Karpas-422 (cell line): ENCODE data around the gene HCN4. TPM values are rescaled to one million over a fixed set of nuclear protein-coding genes. Genes with fewer than 3 reads are reported as not detected.
"Not testable (repeated sequence)": the region's sequence is repeated elsewhere in the genome, so short reads cannot be mapped to it uniquely, and the experiment has no call there.

Experiments used
- DNase-seq: peaks from one replicate; pipeline ENCODE4 v3.0.0-alpha.2; 2015
- H2AFZ ChIP-seq: fragments of 200-600 bp; sonication (generic); 2 replicates; pipeline ENCODE4 v1.6.1; 2014; ENCODE audit warnings: antibody characterized with exemption, low read length, mixed read lengths
- H3K27ac ChIP-seq: fragments of 200-600 bp; sonication (generic); 2 replicates; pipeline ENCODE4 v1.5.1; 2014; ENCODE audit warnings: mild to moderate bottlenecking, low read length, moderate library complexity
- H3K27me3 ChIP-seq: fragments of 200-600 bp; sonication (generic); 2 replicates; pipeline ENCODE4 v1.6.1; 2014; ENCODE audit warnings: low read length, mixed read lengths
- H3K36me3 ChIP-seq: fragments of 200-600 bp; sonication (generic); 2 replicates; pipeline ENCODE4 v1.6.1; 2014; ENCODE audit warnings: low read length, mixed read lengths; ENCODE audit not compliant: insufficient read depth
- H3K4me1 ChIP-seq: fragments of 200-600 bp; sonication (generic); 2 replicates; pipeline ENCODE4 v1.6.1; 2014; ENCODE audit warnings: mild to moderate bottlenecking, low read length, mixed read lengths
- H3K4me2 ChIP-seq: fragments of 200-600 bp; sonication (generic); 2 replicates; pipeline ENCODE4 v1.6.1; 2014; ENCODE audit warnings: low read length, low read depth, mild to moderate bottlenecking; ENCODE audit not compliant: poor library complexity, severe bottlenecking
- H3K4me3 ChIP-seq: fragments of 200-600 bp; sonication (generic); 2 replicates; pipeline ENCODE4 v1.5.1; 2014; ENCODE audit warnings: mild to moderate bottlenecking, antibody characterized with exemption, low read length, mixed read lengths
- H3K79me2 ChIP-seq: fragments of 200-600 bp; sonication (generic); 2 replicates; pipeline ENCODE4 v1.6.1; 2014; ENCODE audit warnings: mild to moderate bottlenecking, low read length, mixed read lengths
- H3K9ac ChIP-seq: fragments of 200-600 bp; sonication (generic); 2 replicates; pipeline ENCODE4 v1.6.0; 2014; ENCODE audit warnings: low read length
- H3K9me2 ChIP-seq: fragments of 200-600 bp; sonication (generic), shearing (Covaris generic); replicated peaks from 2 replicates; pipeline ENCODE4 v1.6.0; 2014; ENCODE audit warnings: mild to moderate bottlenecking, low read length, moderate library complexity; ENCODE audit not compliant: insufficient read depth
- H3K9me3 ChIP-seq: fragments of 300-700, 200-600 bp; sonication (generic); 2 replicates; pipeline ENCODE4 v1.6.1; 2014; ENCODE audit warnings: low read length, mixed read lengths
- H4K20me1 ChIP-seq: fragments of 200-600 bp; sonication (generic); 2 replicates; pipeline ENCODE4 v1.6.1; 2014; ENCODE audit warnings: mild to moderate bottlenecking, antibody characterized with exemption, low read length, low read depth; ENCODE audit not compliant: insufficient read depth
- total RNA-seq: library from RNA; depleted of rRNA; stranded (reverse); fragments of >200 nt; shearing (Covaris generic); gene quantifications from 2 replicates; pipeline ENCODE4 v1.2.3, GENCODE V29; 2014; ENCODE audit warnings: low replicate concordance; rRNA removed

HCN4 gene
- total RNA-seq = not detected in 2 replicates

DNA sequence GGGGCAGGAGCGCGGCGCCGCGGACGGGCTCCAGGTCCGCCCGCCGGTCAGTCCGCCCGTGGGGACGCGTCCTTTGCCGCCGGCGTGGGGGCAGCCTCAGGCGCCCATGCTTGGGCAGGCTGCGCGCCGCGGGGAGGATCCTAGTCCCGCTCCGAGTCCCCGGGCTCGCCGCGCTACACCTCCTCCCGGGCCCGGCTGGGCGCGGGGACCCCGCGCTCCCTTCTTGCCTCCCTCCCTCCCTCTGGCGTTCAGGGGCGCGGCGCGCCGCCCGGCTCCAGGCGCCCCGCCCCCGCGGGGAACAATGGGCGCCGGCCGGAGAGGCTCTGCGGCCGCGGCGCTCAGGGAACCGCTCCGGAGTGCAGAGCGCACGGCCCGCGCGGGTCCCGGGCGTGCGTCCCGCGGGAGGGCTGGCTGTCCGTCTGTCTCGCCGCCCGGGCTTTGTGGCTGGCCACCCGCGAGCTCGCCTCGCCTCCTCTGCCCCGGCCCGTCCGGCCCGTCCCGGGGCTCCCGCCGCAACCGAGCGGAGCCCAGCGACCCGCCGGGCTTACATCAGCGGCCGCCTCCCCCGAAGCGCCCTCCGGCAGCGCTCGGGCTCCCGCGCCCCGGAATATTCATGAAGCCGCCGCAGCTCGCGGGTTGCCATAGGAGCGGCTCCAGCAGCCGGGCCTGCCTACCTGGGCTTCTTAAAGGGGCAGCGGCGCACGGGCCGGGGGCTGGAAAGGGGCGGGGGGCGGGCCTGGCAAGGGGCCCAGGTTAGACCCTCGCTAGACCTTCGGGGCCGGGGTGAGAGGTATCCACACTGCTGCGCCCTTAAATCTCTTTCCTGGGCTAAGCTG, at the start of gene HCN4:
HCN4 (minus strand) TSS at position 658 of the 836 bp plus-strand sequence. CDS start 688 bp downstream, outside the sequence.
- DNase-seq = no peak
- H3K36me3 ChIP-seq = no peaks in the 10 kb centered on the region
- H3K9me2 ChIP-seq = no peaks in the 10 kb centered on the region
- no peak within 1 kb of the TSS for H3K4me2 ChIP-seq
- H3K9me3 ChIP-seq = no peaks in the 10 kb centered on the region
- H3K27ac ChIP-seq = no peak within 1 kb of the TSS
- no peaks in the 10 kb centered on the region for H3K4me1 ChIP-seq
- H3K27me3 ChIP-seq = no peaks in the 10 kb centered on the region
- H3K79me2 ChIP-seq = no peaks in the 10 kb centered on the region
- no peak within 1 kb of the TSS for H3K9ac ChIP-seq
- H2AFZ ChIP-seq = no peak within 1 kb of the TSS
- H3K4me3 ChIP-seq = no peak within 1 kb of the TSS
- no peaks in the 10 kb centered on the region for H4K20me1 ChIP-seq

DNA sequence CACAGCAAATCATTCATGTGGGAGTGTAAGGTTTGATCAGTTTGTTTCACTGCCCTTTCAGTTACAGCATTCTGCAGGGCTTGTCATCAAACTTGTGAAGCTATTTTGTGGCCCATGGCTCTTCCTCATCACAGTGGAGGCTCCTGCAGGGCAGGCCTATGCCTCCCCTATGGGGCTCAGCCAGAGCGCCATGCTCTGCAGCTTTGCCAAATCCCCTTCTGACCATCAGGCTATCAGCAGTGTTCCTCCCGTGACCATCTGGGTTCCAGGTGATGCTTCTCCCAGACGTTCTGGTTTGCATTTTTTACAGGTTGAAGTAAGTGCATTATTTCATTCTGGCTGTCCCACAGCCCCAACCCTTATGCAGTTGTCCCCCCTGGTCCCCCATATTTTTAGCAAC, 46.1 kb upstream of the HCN4 start:
- H3K4me3 ChIP-seq = no peak overlapping the region
- no peaks in the 10 kb centered on the region for H3K27me3 ChIP-seq
- H3K79me2 ChIP-seq = no peaks in the 10 kb centered on the region
- no peak overlapping the region for H3K27ac ChIP-seq
- no peak overlapping the region for H2AFZ ChIP-seq
- no peaks in the 10 kb centered on the region for H3K4me1 ChIP-seq
- no peak overlapping the region for H3K9ac ChIP-seq
- DNase-seq = no peak
- H4K20me1 ChIP-seq = no peaks in the 10 kb centered on the region
- no peaks in the 10 kb centered on the region for H3K9me2 ChIP-seq
- no peaks in the 10 kb centered on the region for H3K36me3 ChIP-seq
- H3K4me2 ChIP-seq = no peak overlapping the region
- H3K9me3 ChIP-seq = no peaks in the 10 kb centered on the region

DNA sequence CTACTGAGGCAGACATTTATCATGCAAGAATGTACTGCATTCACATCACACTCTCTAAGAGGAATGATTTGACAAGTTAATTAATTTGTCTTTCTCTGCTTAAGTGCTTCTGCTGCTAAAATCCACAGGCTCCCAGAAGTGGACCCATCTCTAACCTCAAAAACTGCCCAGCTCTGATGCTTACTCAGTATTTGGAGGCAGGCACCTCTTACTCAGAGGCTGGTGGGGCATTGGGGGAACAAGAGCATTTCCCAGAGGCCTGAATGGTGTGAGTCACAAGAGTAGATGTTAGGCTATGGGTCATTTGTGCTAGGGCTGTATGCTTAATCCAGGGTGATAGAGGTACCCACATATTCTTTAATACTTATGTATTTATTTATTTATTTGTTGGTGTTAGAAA, 34.4 kb upstream of the HCN4 start:
- no peak overlapping the region for H2AFZ ChIP-seq
- no peak overlapping the region for H3K27ac ChIP-seq
- H3K4me2 ChIP-seq = no peak overlapping the region
- no peaks in the 10 kb centered on the region for H3K9me2 ChIP-seq
- no peaks in the 10 kb centered on the region for H4K20me1 ChIP-seq
- H3K4me3 ChIP-seq = no peak overlapping the region
- H3K9me3 ChIP-seq = no peaks in the 10 kb centered on the region
- no peaks in the 10 kb centered on the region for H3K36me3 ChIP-seq
- no peaks in the 10 kb centered on the region for H3K4me1 ChIP-seq
- H3K79me2 ChIP-seq = no peaks in the 10 kb centered on the region
- DNase-seq = no peak
- H3K27me3 ChIP-seq = 0 out of 2 replicates have a peak, but pooled peaks cover 3% of the 10 kb centered on the region
- no peak overlapping the region for H3K9ac ChIP-seq

DNA sequence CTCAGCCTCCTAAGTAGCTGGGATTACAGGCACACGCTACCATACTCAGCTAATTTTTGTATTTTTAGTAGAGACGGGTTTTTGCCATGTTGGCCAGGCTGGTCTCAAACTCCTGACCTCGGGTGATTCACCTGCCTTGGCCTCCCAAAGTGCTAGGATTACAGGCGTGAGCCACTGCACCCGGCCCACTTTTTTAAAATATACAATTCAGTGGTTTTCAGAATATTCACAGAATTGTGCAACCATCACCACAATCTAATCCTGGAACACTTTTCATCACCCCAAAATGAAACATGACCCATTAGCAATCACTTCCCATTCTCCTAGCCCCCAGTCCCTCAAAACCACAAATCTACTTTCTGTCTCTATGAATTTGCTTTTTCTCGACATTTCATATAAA, 31.5 kb upstream of the HCN4 start:
- not testable (repeated sequence) for H4K20me1 ChIP-seq, H3K9me3 ChIP-seq, H3K9ac ChIP-seq, H3K4me1 ChIP-seq, H3K9me2 ChIP-seq, H3K79me2 ChIP-seq, H2AFZ ChIP-seq, H3K36me3 ChIP-seq, H3K4me3 ChIP-seq, H3K27ac ChIP-seq, H3K4me2 ChIP-seq, H3K27me3 ChIP-seq, DNase-seq

DNA sequence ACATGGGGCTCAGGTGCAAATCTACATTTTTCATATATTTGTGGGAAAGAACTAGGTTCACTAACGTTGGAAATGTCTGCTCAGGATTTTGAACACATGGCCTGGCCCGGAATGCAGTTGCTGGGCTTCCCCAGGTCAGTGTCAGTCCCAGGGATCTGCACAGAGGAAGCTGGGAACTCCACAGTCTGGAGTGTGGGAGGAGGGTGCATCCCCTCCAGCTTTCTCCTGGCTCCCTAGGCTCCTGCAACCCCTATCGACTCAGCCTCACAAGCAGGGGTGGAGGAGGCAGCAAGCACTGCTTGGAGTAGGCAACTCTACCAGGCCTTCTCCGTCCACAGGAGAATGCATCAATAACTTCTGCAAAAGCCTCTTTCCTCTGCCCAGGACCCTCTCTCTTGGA, 30.1 kb upstream of the HCN4 start:
- Histone ChIP-seq H3K27ac (no peak overlapping the region), H3K79me2 (no peaks in the 10 kb centered on the region), H3K9me3 (no peaks in the 10 kb centered on the region), H3K4me3 (no peak overlapping the region), H3K4me2 (no peak overlapping the region), H3K4me1 (no peaks in the 10 kb centered on the region), H3K36me3 (no peaks in the 10 kb centered on the region), H2AFZ (no peak overlapping the region), H3K9me2 (no peaks in the 10 kb centered on the region), H3K9ac (no peak overlapping the region), H3K27me3 (0 out of 2 replicates have a peak, but pooled peaks cover 3% of the 10 kb centered on the region), H4K20me1 (no peaks in the 10 kb centered on the region)
- no peak for DNase-seq

DNA sequence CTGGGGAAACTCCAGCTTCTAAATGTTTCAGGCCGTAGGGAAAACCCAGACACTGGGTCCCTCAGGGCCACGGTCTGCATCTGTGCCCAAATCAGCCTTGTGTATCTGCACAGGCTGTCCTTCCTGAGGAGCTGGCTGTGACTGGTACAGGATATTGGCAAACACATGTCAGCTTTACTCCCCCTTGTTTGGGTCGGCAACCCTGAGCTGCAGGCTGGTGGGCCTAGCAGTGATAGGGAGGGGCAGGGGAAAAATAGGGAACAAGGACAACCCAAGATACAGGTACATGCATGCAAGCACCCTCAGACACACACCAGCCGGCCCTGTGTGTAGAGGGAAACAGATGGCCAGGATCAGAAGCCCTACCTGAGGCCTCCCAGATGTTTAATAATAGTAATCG, 28.7 kb upstream of the HCN4 start:
- Histone ChIP-seq H3K79me2 (no peaks in the 10 kb centered on the region), H4K20me1 (no peaks in the 10 kb centered on the region), H3K27ac (no peak overlapping the region), H3K9ac (no peak overlapping the region), H3K9me2 (no peaks in the 10 kb centered on the region), H3K4me2 (no peak overlapping the region), H3K4me1 (no peaks in the 10 kb centered on the region), H2AFZ (no peak overlapping the region), H3K27me3 (0 out of 2 replicates have a peak, but pooled peaks cover 3% of the 10 kb centered on the region), H3K36me3 (no peaks in the 10 kb centered on the region), H3K9me3 (no peaks in the 10 kb centered on the region), H3K4me3 (no peak overlapping the region)
- no peak for DNase-seq

DNA sequence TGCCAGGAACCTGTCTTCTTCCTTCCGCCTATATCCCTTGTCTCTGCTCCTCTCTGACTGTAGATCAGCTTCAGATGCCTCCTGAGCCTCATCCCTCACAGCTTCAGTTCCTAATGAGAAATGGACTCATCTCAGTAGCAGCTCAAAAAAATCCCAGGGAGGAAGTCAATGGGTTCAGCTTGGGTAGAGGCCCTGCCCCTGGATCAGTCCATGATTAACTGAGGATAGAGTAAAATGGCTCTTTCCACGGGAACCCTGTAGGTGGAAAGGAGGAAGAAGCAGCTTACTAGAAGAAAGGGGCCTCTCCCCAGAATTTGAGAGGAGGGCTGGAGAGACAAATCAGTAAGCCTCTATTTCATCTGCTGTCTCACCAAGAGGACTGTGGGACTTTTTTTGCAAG, 26.9 kb upstream of the HCN4 start:
- Histone ChIP-seq H3K27ac (no peak overlapping the region), H3K9ac (no peak overlapping the region), H4K20me1 (no peaks in the 10 kb centered on the region), H3K9me2 (no peaks in the 10 kb centered on the region), H3K4me1 (no peaks in the 10 kb centered on the region), H3K9me3 (no peaks in the 10 kb centered on the region), H3K4me2 (no peak overlapping the region), H3K79me2 (no peaks in the 10 kb centered on the region), H3K4me3 (no peak overlapping the region), H3K27me3 (no peaks in the 10 kb centered on the region), H3K36me3 (no peaks in the 10 kb centered on the region), H2AFZ (no peak overlapping the region)
- DNase-seq = no peak

DNA sequence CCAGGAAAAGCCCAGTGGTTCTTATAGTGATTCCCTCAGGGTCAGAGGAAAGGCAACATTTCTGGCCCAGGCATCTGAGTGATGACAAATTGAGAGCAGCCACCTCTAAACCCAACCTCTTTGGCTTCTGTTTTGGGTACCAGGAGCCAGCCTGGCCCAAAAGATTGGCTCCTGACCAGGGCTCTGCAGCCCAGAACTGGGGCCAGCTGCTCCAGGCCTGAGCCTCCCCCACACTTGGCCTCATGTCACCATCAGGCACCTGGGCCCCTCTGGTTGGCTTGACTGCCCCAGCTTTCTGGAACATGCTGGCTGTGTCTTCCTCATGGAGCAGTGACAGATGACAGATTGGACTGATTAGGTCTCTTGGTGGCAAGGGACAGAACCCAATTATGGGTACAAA, 26.0 kb upstream of the HCN4 start:
- no peaks in the 10 kb centered on the region for H3K4me1 ChIP-seq

More for the DNA sequence above, 26.0 kb upstream of the HCN4 start:
- Histone ChIP-seq H3K4me2 (no peak overlapping the region), H3K36me3 (no peaks in the 10 kb centered on the region), H2AFZ (no peak overlapping the region), H3K27ac (no peak overlapping the region), H3K79me2 (no peaks in the 10 kb centered on the region), H4K20me1 (no peaks in the 10 kb centered on the region), H3K9me2 (no peaks in the 10 kb centered on the region), H3K9ac (no peak overlapping the region), H3K9me3 (no peaks in the 10 kb centered on the region), H3K27me3 (no peaks in the 10 kb centered on the region), H3K4me3 (no peak overlapping the region)
- no peak for DNase-seq
